Common myeloid progenitor, CD34-positive (primary cell): Measurements from ENCODE around the gene CYP24A1.

ENCODE experiments used
- CTCF ChIA-PET: fragments of 350-600 bp; sonication (Branson Sonifier 250); formaldehyde crosslinking; loops from one replicate; lab custom pipeline; 2021; ENCODE audit warnings: antibody characterized with exemption; lab: Charles Lee
- POLR2A ChIA-PET: fragments of 350-600 bp; sonication (Branson Sonifier 250); formaldehyde crosslinking; loops from one replicate; lab custom pipeline; 2021; ENCODE audit warnings: antibody characterized with exemption; lab: Charles Lee
- DNase-seq, 3 donors: peaks; one replicate each; pipeline versions ENCODE4 v3.0.0 to v3.0.0-alpha.2; 2013
- H3K27ac ChIP-seq, 2 experiments: 1 replicate in 1 of 2; 2 replicates in 1 of 2; pipeline ENCODE4 v1.7.0; 2013; ENCODE audit warnings: inconsistent platforms in 2 of 2, low read length in 2 of 2, mild to moderate bottlenecking in 2 of 2, low read depth in 1 of 2, moderate library complexity in 1 of 2; ENCODE audit not compliant: severe bottlenecking in 2 of 2, insufficient read depth in 1 of 2, poor library complexity in 1 of 2
- H3K27me3 ChIP-seq, 5 experiments: replicated peaks in 2 of 5; 1 replicate in 3 of 5; 2 replicates in 2 of 5; pipeline versions ENCODE4 v1.6.1 to v1.7.0; 2013; ENCODE audit warnings: low read length in 4 of 5, mild to moderate bottlenecking in 2 of 5, moderate library complexity in 2 of 5, inconsistent platforms in 1 of 5; ENCODE audit not compliant: insufficient read depth in 5 of 5, control insufficient read depth in 4 of 5
- H3K36me3 ChIP-seq, 4 experiments: 1 replicate in 2 of 4; 2 replicates in 2 of 4; pipeline versions ENCODE4 v1.6.1 to v1.7.0; 2013; ENCODE audit warnings: low read length in 3 of 4, control low read depth in 1 of 4, mild to moderate bottlenecking in 1 of 4; ENCODE audit not compliant: control insufficient read depth in 4 of 4, insufficient read depth in 4 of 4
- H3K4me1 ChIP-seq, 4 experiments: 1 replicate in 3 of 4; 2 replicates in 1 of 4; pipeline versions ENCODE4 v1.6.1 to v1.7.1; 2013; ENCODE audit warnings: low read length in 3 of 4, mild to moderate bottlenecking in 3 of 4, control low read depth in 1 of 4, inconsistent platforms in 1 of 4, moderate library complexity in 1 of 4; ENCODE audit not compliant: control insufficient read depth in 4 of 4, insufficient read depth in 4 of 4; ENCODE audit errors: control extremely low read depth in 1 of 4
- H3K4me3 ChIP-seq, 7 experiments: 1 replicate in 4 of 7; 2 replicates in 3 of 7; pipeline versions ENCODE4 v1.5.1 to v1.7.0; 2013; ENCODE audit warnings: mild to moderate bottlenecking in 7 of 7, low read length in 6 of 7, moderate library complexity in 6 of 7, inconsistent platforms in 2 of 7, low read depth in 2 of 7, control low read depth in 1 of 7; ENCODE audit not compliant: insufficient read depth in 4 of 7, control insufficient read depth in 1 of 7; ENCODE audit errors: extremely low read depth in 1 of 7
- H3K9me3 ChIP-seq, 5 experiments: 1 replicate in 4 of 5; 2 replicates in 1 of 5; pipeline versions ENCODE4 v1.6.1 to v1.7.1; 2013; ENCODE audit warnings: low read length in 4 of 5, mild to moderate bottlenecking in 2 of 5, inconsistent platforms in 1 of 5, low read depth in 1 of 5, moderate library complexity in 1 of 5; ENCODE audit not compliant: control insufficient read depth in 4 of 5, insufficient read depth in 2 of 5; ENCODE audit errors: control extremely low read depth in 1 of 5
- WGBS: methylation state at CpG from one replicate; pipeline ENCODE4 v1.1.5; 2013; ENCODE audit not compliant: insufficient coverage; 5-methylcytosine and 5-hydroxymethylcytosine counted together

The CYP24A1 gene

DNA sequence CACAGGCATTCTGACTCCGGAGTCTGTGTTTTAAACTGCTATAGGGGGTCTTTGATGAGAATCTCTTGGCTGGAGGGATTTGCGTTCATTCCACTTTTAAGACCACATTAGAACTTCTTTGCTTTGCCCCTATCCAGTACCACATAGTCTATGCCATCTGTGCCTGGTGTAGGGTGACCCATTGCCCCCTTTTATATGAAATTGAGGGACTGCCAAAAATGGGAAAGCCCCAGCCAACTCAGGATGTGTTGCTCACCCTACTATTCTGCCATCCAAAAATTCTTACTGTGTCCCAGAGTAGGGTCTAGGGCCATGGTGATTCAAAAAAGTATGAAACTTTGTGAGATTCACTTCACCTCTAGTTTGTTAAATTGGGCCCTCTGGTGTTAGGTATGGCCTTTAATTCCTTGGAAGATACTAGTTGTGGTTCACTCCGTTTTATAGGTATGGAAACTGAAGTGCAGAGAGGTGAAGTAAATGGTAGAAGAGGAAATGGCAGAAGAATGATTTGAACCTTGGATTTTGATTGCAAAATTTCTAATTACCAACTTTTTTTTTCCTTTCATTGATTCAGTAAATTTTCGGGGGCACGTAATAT, 35.5 kb upstream of the CYP24A1 start:
- 80% methylated on average over 1 of the region's 5 CpGs for WGBS
- POLR2A ChIA-PET, result no interaction called here
- CTCF ChIA-PET, result interaction anchor here (1.7 to 12.7 kb wide), 4 partner anchors 10 to 438 kb away, joined by 9 to 183 read pairs (median 13); no protein-coding TSS in a partner anchor

DNA sequence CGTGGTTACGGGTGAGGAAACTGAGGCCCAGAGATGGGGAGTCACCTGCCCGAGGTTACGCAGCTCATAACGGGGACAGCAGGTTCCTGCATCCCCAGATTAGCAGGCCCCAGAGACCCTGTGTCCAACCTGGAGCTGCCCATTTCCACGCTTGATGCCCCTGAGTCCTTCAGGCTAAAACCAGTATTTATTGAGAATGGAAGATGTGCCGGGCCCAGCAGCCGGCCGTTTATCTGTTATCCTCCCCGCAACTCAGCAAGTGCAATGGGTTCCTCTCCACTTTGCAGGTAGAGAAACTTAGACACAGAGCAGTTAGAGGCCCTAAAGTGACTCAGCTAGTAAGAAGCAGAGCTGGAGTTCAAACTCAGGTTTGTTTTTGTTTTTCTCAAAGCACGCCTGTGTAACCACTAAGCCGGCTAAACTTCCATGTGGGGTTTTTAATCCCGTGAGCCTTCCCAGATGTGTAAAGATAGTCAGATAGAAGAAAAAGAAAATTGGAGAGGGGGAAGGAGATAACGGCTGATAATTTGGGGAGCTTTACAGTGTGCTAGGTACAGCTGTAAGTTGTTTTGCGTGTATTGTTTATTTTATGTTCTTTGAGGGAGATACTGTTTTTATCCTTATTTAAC, 34.9 kb upstream of the CYP24A1 start:
- 9% methylated on average over 14 of the region's 15 CpGs for WGBS
- peak overlapping the region; percentile 86 to 100 (median 92) for H3K4me3 ChIP-seq
- no peaks in the 10 kb centered on the region for H3K9me3 ChIP-seq
- DNase-seq, result peak in 2 of 3 donors; percentile 36 to 57
- ChIA-PET CTCF (interaction anchor here (0.6 to 12.7 kb wide), 10 partner anchors 9 to 459 kb away, joined by 3 to 183 read pairs (median 4); no protein-coding TSS in a partner anchor), POLR2A (no interaction called here)
- peak overlapping the region; percentile 100 for H3K27ac ChIP-seq
- no peaks in the 10 kb centered on the region for H3K27me3 ChIP-seq
- peaks cover 0 to 9% (median 0%) of the 10 kb centered on the region in 4 experiments for H3K36me3 ChIP-seq
- peaks cover 6 to 24% (median 19%) of the 10 kb centered on the region in 4 experiments for H3K4me1 ChIP-seq

More for the DNA sequence above, 35.5 kb upstream of the CYP24A1 start:
- Histone ChIP-seq H3K9me3 (no peaks in the 10 kb centered on the region), H3K4me3 (peak overlapping the region in 6 of 7 experiments; percentile 86 to 100 (median 92)), H3K27me3 (no peaks in the 10 kb centered on the region), H3K36me3 (peaks cover 0 to 9% (median 0%) of the 10 kb centered on the region in 4 experiments), H3K27ac (peak overlapping the region in 1 of 2 experiments; percentile 100), H3K4me1 (peaks cover 6 to 23% (median 17%) of the 10 kb centered on the region in 4 experiments)
- DNase-seq, result no peak

DNA sequence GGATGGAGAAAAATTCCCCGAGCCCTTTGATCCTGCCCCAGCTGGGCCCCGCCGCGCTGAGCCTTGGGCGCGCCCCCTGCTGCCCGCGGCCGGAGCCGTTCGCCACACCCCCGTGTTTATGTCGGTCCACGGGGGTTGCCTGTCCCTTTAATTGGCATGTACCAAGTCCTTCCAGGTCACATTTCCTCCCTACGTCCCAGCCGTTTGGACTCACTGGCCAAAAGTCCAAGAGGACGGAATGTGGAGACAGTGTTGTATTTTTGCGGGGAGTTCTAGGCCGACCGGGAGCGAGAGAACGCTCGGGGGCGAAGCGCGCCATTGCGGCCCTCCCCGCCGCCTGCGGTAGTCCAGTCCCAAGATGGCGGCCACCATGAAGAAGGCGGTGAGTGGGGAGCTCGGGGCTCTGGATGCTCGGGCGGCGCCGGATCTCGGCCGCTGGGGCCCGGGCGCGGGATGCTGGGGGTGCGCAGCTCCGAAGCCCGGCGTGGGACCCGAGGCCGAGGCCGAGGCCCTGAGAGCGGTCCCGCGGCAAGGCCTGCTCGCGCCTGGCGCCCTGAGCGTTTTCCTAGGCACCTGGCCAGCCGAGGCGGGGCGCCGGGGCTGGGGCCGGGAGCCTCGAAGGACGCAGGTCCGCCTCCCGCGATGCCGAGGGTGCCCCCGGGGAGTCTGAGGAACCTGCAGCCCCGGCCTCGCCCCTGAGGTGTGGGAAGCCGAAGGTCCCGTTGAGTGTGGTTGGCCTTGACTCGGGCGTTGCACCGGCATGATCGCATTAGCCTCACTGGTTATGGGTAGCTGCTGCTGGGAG, 34.2 kb upstream of the CYP24A1 start, which contains the start of gene PFDN4:
Gene PFDN4, plus strand, starts transcription at position 345 of the 805 bp plus-strand sequence. Its CDS starts 14 bp downstream, at position 359.
- POLR2A ChIA-PET, result interaction anchor here (0.6 kb wide), 2 partner anchors 109 to 110 kb away, joined by 3 read pairs; no protein-coding TSS in a partner anchor
- H3K4me1 ChIP-seq, result peaks cover 6 to 30% (median 24%) of the 10 kb centered on the region in 4 experiments
- H3K27me3 ChIP-seq, result no peaks in the 10 kb centered on the region
- H3K4me3 ChIP-seq, result peak within 1 kb of the TSS; percentile 86 to 100 (median 92)
- H3K9me3 ChIP-seq, result no peaks in the 10 kb centered on the region
- under 1% methylated on average over 76 of the region's 76 CpGs for WGBS
- CTCF ChIA-PET, result interaction anchor here (0.6 to 12.7 kb wide), 14 partner anchors 8 to 460 kb away, joined by 3 to 183 read pairs (median 4); no protein-coding TSS in a partner anchor
- H3K27ac ChIP-seq, result peak within 1 kb of the TSS; percentile 100
- H3K36me3 ChIP-seq, result peaks cover 0 to 9% (median 0%) of the 10 kb centered on the region in 4 experiments
- DNase-seq, result peak; percentile 82 to 88 (median 88)

DNA sequence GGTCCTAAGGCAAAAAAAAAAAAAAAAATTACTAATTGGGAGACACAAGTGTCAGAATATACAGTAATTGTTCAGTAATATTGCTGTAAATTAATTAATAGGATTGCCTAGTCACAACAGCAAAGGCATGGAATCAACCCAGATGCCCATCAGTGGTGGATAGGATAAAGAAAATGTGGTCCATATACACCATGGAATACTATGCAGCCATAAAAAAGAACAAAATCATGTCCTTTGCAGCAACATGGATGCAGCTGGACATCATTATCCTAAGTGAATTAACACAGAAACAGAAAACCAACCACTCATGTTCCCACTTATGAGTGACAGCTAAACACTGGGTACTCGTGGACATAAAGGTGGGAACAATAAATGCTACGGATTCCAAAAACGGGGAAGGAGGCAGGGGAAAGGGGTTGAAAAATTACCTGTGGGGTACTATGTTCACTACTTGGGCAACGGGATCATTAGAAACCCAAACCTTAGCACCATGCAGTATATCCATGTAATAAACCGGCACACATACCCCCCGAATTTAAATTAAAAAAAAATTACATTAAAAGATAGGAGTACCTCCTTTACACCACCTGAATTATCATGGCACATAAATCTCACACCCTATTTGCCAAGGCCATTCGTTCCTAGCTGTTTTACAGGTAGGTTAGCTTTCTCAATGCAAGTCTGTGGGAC, 33.4 kb upstream of the CYP24A1 start:
- ChIA-PET POLR2A (interaction anchor here (0.6 kb wide), 2 partner anchors 108 to 110 kb away, joined by 3 read pairs; no protein-coding TSS in a partner anchor), CTCF (interaction anchor here (0.6 to 12.7 kb wide), 10 partner anchors 8 to 440 kb away, joined by 3 to 183 read pairs (median 4); no protein-coding TSS in a partner anchor)
- Histone ChIP-seq H3K9me3 (no peaks in the 10 kb centered on the region), H3K4me1 (peaks cover 6 to 27% (median 20%) of the 10 kb centered on the region in 4 experiments), H3K4me3 (peak overlapping the region in 5 of 7 experiments; percentile 86 to 100 (median 92)), H3K36me3 (peaks cover 0 to 5% (median 0%) of the 10 kb centered on the region in 4 experiments), H3K27me3 (no peaks in the 10 kb centered on the region), H3K27ac (peak overlapping the region; percentile 100)
- DNase-seq, result no peak
- 78% methylated on average over 4 of the region's 7 CpGs for WGBS

DNA sequence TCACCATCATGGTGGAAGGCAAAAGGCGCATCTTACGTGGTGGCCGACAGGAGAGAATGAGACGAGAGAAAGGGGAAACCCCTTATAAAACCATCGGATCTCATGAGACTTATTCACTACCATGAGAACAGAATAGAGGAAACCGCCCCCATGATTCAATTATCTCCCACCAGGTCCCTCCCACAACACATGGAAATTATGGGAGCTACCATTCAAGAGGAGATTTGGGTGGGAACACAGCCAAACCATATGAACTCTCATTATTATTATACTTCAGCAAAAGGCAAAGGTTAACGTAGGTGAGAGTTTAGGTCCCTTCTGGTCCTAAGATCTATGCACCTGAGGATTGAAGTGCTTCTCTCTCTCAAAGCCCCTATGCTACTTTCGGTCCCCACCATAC, 31.7 kb upstream of the CYP24A1 start:
- CTCF ChIA-PET, result interaction anchor here (0.9 to 12.7 kb wide), 4 partner anchors 9 to 110 kb away, joined by 3 to 183 read pairs (median 8); no protein-coding TSS in a partner anchor
- Histone ChIP-seq H3K4me3 (no peak overlapping the region), H3K9me3 (no peaks in the 10 kb centered on the region), H3K27ac (no peak overlapping the region), H3K27me3 (no peaks in the 10 kb centered on the region), H3K36me3 (peaks cover 0 to 3% (median 0%) of the 10 kb centered on the region in 4 experiments), H3K4me1 (peaks cover 6 to 27% (median 19%) of the 10 kb centered on the region in 4 experiments)
- 94% methylated on average over 2 of the region's 8 CpGs for WGBS
- DNase-seq, result no peak
- POLR2A ChIA-PET, result no interaction called here

DNA sequence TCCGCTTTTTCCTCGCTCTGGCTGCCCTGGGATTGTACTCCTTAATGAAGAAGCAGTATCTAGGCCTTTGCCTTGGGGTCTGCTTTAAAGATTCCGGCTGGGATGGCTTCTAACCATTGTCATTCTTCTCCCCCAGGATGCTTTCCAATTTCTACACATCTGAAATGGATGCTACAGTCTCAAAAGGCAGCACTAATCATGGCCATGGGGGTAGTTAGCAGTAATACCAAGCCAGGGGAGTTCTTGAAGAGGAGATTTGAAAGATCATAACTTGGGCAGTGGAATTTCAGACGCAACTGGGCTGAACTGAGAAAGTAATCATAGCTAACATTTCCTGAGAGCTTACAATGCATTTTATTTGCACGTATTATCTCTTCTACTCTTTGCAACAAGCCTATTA, 30.7 kb upstream of the CYP24A1 start:
- ChIA-PET POLR2A (no interaction called here), CTCF (interaction anchor here (2.1 to 12.7 kb wide), 2 partner anchors 101 to 109 kb away, joined by 13 to 183 read pairs; no protein-coding TSS in a partner anchor)
- no peak for DNase-seq

More for the DNA sequence above, 30.7 kb upstream of the CYP24A1 start:
- WGBS, result 92% methylated on average over 2 of the region's 5 CpGs
- Histone ChIP-seq H3K9me3 (no peaks in the 10 kb centered on the region), H3K27ac (no peak overlapping the region), H3K4me1 (peaks cover 6 to 23% (median 16%) of the 10 kb centered on the region in 4 experiments), H3K4me3 (no peak overlapping the region), H3K36me3 (no peaks in the 10 kb centered on the region), H3K27me3 (no peaks in the 10 kb centered on the region)
